Thyroid gland (tissue), 4 donors: ENCODE results near the gene TPSB2. TPM values are rescaled to one million over a fixed set of nuclear protein-coding genes. Genes with fewer than 3 reads are reported as not detected.
"Not testable (repeated sequence)": the region's sequence is repeated elsewhere in the genome, so short reads cannot be mapped to it uniquely, and the experiment has no call there.

Source experiments
- DNase-seq, 2 donors: peaks; one replicate each; pipeline ENCODE4 v3.0.0-alpha.2; 2019
- H3K27ac ChIP-seq, 3 donors: fragments of 200-600 bp; sonication (generic); 1 replicate in 2 of 3; 2 replicates in 1 of 3; pipeline ENCODE4 v1.5.1; 2016 to 2019; ENCODE audit warnings: mild to moderate bottlenecking in 1 of 3, moderate library complexity in 1 of 3
- H3K27me3 ChIP-seq: fragments of 200-600 bp; sonication (generic); one replicate; pipeline ENCODE4 v1.5.1; 2019
- H3K36me3 ChIP-seq, 2 donors: fragments of 200-600 bp; sonication (generic); one replicate each; pipeline ENCODE4 v1.5.1; 2016 to 2019
- H3K4me1 ChIP-seq, 2 donors: fragments of 200-600 bp; sonication (generic); one replicate each; pipeline ENCODE4 v1.5.1; 2017 to 2019
- H3K4me3 ChIP-seq, 3 donors: fragments of 200-600 bp; sonication (generic); replicated peaks in 1 of 3; 1 replicate in 2 of 3; 2 replicates in 1 of 3; pipeline ENCODE4 v1.5.1; 2016; ENCODE audit warnings: mild to moderate bottlenecking in 1 of 3
- H3K9me3 ChIP-seq: fragments of 200-600 bp; sonication (generic); one replicate; pipeline ENCODE4 v1.5.1; 2017
- POLR2A ChIP-seq, 2 donors: fragments of 450-650 bp; IDR thresholded peaks; one replicate each; pipeline ENCODE4 v1.6.1; 2017; ENCODE audit warnings: antibody characterized with exemption in 2 of 2, mild to moderate bottlenecking in 2 of 2, moderate library complexity in 1 of 2
- WGBS, 2 donors: methylation state at CpG; one replicate each; pipeline ENCODE4 v1.1.5; 2017; 5-methylcytosine and 5-hydroxymethylcytosine counted together
- intact Hi-C: fragments of 100-400 bp; cut with DNase I; formaldehyde crosslinking; loops from one replicate; pipeline ENCODE4 v1.15.1; 2023
- total RNA-seq, 4 donors: library from RNA; depleted of rRNA; stranded (reverse); fragments of >200 nt; gene quantifications; one replicate each; pipeline ENCODE4 v1.2.3, GENCODE V29; 2016
- TF ChIP-seq, protein P1 (sequence below), 6 experiments: fragments of 200-600 bp in 3 of 6; fragments of 450-650 bp in 3 of 6; sonication (generic) in 3 of 6; IDR thresholded peaks; one replicate each; pipeline ENCODE4 v1.5.1; 2016 to 2019; ENCODE audit warnings: antibody characterized with exemption in 6 of 6, mild to moderate bottlenecking in 2 of 6, inconsistent platforms in 1 of 6, moderate library complexity in 1 of 6

Gene TPSB2
- total RNA-seq, 4 donors from 2014 or later: 1.1 to 16.6 (median 11.9) TPM; not detected in 1

- intact Hi-C loops: no loop called here
- Histone ChIP-seq H3K4me3 (no peak overlapping the region), H3K4me1 (no peaks in the 10 kb centered on the region), H3K9me3 (no peaks in the 10 kb centered on the region), H3K27me3 (no peaks in the 10 kb centered on the region), H3K36me3 (no peaks in the 10 kb centered on the region), H3K27ac (no peak overlapping the region)
- DNase-seq: no peak
- TF ChIP-seq, protein P1, sequence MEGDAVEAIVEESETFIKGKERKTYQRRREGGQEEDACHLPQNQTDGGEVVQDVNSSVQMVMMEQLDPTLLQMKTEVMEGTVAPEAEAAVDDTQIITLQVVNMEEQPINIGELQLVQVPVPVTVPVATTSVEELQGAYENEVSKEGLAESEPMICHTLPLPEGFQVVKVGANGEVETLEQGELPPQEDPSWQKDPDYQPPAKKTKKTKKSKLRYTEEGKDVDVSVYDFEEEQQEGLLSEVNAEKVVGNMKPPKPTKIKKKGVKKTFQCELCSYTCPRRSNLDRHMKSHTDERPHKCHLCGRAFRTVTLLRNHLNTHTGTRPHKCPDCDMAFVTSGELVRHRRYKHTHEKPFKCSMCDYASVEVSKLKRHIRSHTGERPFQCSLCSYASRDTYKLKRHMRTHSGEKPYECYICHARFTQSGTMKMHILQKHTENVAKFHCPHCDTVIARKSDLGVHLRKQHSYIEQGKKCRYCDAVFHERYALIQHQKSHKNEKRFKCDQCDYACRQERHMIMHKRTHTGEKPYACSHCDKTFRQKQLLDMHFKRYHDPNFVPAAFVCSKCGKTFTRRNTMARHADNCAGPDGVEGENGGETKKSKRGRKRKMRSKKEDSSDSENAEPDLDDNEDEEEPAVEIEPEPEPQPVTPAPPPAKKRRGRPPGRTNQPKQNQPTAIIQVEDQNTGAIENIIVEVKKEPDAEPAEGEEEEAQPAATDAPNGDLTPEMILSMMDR (IDR thresholded peaks at IDR 0.05): no peak
- TF ChIP-seq POLR2A (IDR thresholded peaks at IDR 0.05): no peak
- WGBS, 2 donors: 90 to 91% methylated on average over 9 to 13 of the region's 21 CpGs
Measured at GRCh38 chr16:1204933-1205332, 25.1 kb downstream of the TPSB2 start.

GRCh38 chr16:1202274-1202673 lies 27.7 kb downstream of the TPSB2 start:
- H3K4me3 ChIP-seq: no peak overlapping the region
- intact Hi-C loops: no loop called here
- no peaks in the 10 kb centered on the region for H3K27me3 ChIP-seq
- no peaks in the 10 kb centered on the region for H3K36me3 ChIP-seq
- no peak for DNase-seq
- TF ChIP-seq, protein P1 (IDR thresholded peaks at IDR 0.05): no peak
- TF ChIP-seq POLR2A (IDR thresholded peaks at IDR 0.05): no peak
- 95% methylated on average over 7 to 12 of the region's 18 CpGs for WGBS, 2 donors
- no peak overlapping the region for H3K27ac ChIP-seq
- H3K4me1 ChIP-seq: peaks cover 0 to 2% of the 10 kb centered on the region in 2 donors
- H3K9me3 ChIP-seq: no peaks in the 10 kb centered on the region

GRCh38 chr16:1201444-1201843 lies 28.5 kb downstream of the TPSB2 start:
- H3K36me3 ChIP-seq: no peaks in the 10 kb centered on the region
- WGBS, 2 donors: 86 to 98% methylated on average over 11 to 18 of the region's 25 CpGs
- DNase-seq: no peak

GRCh38 chr16:1200014-1200627 lies 29.9 kb downstream of the TPSB2 start:
- no peak for DNase-seq
- no peak for TF ChIP-seq POLR2A (IDR thresholded peaks at IDR 0.05)
- TF ChIP-seq, protein P1 (IDR thresholded peaks at IDR 0.05): no peak
- Histone ChIP-seq H3K36me3 (no peaks in the 10 kb centered on the region), H3K27me3 (no peaks in the 10 kb centered on the region), H3K4me3 (no peak overlapping the region), H3K4me1 (peaks cover 0 to 5% of the 10 kb centered on the region in 2 donors), H3K9me3 (no peaks in the 10 kb centered on the region), H3K27ac (no peak overlapping the region)
- 93 to 94% methylated on average over 34 to 38 of the region's 38 CpGs for WGBS, 2 donors
- intact Hi-C loops: no loop called here

More at GRCh38 chr16:1201444-1201843, 28.5 kb downstream of the TPSB2 start:
- no peak overlapping the region for H3K4me3 ChIP-seq
- intact Hi-C loops: no loop called here
- H3K27ac ChIP-seq: no peak overlapping the region
- H3K27me3 ChIP-seq: no peaks in the 10 kb centered on the region
- H3K9me3 ChIP-seq: no peaks in the 10 kb centered on the region
- TF ChIP-seq, protein P1 (IDR thresholded peaks at IDR 0.05): no peak
- no peak for TF ChIP-seq POLR2A (IDR thresholded peaks at IDR 0.05)
- peaks cover 0 to 5% of the 10 kb centered on the region in 2 donors for H3K4me1 ChIP-seq

DNA sequence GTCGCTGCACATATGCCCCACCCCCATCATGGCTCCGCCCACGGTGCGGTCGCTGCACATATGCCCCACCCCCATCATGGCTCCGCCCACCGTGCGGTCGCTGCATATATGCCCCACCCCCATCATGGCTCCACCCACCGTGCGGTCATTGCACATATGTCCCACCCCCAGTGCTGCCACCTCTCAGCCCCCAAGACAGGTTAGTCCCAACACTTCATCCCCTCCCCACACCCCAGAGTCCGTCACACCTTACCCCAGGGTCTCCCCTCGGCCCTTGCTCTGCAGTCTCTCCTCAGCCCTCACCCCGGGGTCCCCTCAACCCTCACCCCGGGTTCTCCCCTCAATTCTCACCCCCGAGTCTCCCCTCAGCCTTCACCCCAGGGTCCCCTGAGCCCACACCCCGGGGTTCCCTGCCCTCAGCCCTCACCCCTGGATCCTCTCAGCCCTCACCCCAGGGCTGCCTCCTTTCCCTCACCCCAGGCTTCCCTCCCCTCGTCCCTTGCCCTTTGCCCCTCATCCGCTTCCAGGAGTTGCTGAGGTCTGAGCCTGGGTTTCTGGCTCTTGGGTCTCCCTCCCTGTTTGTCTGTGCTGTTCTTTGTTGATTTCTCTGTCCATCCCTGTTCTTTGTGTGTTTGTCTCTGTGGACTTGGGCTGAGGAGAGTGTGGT lies 30.5 kb downstream of the TPSB2 start:
- 85 to 86% methylated on average over 8 to 9 of the region's 19 CpGs for WGBS, 2 donors

DNA sequence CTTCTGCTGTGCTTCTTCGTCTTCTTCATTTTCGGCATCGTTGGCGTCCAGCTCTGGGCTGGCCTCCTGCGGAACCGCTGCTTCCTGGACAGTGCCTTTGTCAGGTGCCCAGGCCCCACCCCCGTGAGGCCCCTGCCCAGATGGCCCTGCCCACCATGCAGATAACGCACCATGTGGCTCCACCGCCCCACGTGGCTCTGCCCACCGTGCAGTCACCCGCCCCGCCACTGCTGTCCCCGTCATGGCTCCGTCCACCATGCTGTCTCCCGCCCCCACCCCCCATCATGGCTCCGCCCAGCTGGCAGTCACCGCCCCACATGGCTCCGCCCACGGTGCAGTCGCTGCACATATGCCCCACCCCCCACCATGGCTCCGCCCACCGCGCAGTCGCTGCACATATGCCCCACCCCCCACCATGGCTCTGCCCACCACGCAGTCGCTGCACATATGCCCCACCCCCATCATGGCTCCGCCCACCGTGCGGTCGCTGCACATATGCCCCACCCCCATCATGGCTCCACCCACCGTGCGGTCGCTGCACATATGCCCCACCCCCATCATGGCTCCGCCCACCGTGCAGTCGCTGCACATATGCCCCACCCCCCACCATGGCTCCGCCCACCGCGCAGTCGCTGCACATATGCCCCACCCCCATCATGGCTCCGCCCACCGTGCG lies 31.2 kb downstream of the TPSB2 start:
- not testable (repeated sequence) for H3K36me3 ChIP-seq, H3K27ac ChIP-seq, H3K4me1 ChIP-seq, H3K9me3 ChIP-seq, H3K4me3 ChIP-seq, H3K27me3 ChIP-seq, DNase-seq
- WGBS, 2 donors: 86 to 95% methylated on average over 23 to 35 of the region's 44 CpGs
- intact Hi-C loops: loop anchor here (10.0 kb wide), 1 partner anchor 494 kb away; the partner anchor contains the start of gene FBXL16

More for the DNA sequence above, 30.5 kb downstream of the TPSB2 start:
- H3K27me3 ChIP-seq: no peaks in the 10 kb centered on the region
- no peak for DNase-seq
- H3K36me3 ChIP-seq: no peaks in the 10 kb centered on the region
- TF ChIP-seq, protein P1 (IDR thresholded peaks at IDR 0.05): no peak
- no peak for TF ChIP-seq POLR2A (IDR thresholded peaks at IDR 0.05)
- no peaks in the 10 kb centered on the region for H3K9me3 ChIP-seq
- intact Hi-C loops: loop anchor here (10.0 kb wide), 1 partner anchor 495 kb away; the partner anchor contains the start of gene FBXL16
- H3K4me1 ChIP-seq: peaks cover 4 to 5% of the 10 kb centered on the region in 2 donors
- no peak overlapping the region for H3K27ac ChIP-seq
- H3K4me3 ChIP-seq: no peak overlapping the region
